Measurements from ENCODE around the gene PTPRT.

DNA sequence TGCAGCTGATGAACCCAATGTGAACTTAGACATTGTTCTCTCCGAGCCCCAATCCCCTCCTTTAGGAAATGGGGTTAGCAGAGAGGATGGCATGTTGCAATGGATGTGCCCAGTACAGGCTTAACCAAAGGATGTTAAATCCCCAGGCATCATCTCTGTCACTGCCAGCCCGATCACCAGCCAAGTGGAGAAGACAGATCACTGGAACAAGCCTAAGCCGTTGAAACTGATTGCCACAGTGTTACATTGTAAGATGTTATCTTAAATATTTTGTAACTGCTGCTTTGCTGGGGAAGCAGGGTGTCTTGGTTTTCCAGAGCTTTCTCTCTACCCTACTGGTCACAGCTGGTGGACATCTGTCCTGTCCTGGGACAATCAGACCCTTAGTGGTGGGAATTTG, 788.1 kb downstream of the PTPRT start:
- TF ChIP-seq, protein P1, sequence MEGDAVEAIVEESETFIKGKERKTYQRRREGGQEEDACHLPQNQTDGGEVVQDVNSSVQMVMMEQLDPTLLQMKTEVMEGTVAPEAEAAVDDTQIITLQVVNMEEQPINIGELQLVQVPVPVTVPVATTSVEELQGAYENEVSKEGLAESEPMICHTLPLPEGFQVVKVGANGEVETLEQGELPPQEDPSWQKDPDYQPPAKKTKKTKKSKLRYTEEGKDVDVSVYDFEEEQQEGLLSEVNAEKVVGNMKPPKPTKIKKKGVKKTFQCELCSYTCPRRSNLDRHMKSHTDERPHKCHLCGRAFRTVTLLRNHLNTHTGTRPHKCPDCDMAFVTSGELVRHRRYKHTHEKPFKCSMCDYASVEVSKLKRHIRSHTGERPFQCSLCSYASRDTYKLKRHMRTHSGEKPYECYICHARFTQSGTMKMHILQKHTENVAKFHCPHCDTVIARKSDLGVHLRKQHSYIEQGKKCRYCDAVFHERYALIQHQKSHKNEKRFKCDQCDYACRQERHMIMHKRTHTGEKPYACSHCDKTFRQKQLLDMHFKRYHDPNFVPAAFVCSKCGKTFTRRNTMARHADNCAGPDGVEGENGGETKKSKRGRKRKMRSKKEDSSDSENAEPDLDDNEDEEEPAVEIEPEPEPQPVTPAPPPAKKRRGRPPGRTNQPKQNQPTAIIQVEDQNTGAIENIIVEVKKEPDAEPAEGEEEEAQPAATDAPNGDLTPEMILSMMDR (conservative IDR thresholded peaks at IDR 0.05 in 1 of 2, IDR thresholded peaks at IDR 0.05 in 1 of 2; ENCODE audit: low read depth in 1 of 2, low read length in 2 of 2), result no peak
- no peak for TF ChIP-seq EZH2 (IDR thresholded peaks at IDR 0.05; ENCODE audit: low read length, missing control alignments)
